Neuronal stem cell (in vitro differentiated cells): ENCODE data around the gene MMP8.

Experiments used
- DNase-seq: peaks from one replicate; pipeline ENCODE4 v3.0.0-alpha.2; 2013; ENCODE audit warnings: low spot score
- H2AFZ ChIP-seq: one replicate; pipeline ENCODE4 v1.6.1; 2013; ENCODE audit warnings: mild to moderate bottlenecking, low read length, inconsistent platforms
- H2AK5ac ChIP-seq: 2 replicates; pipeline ENCODE4 v1.6.1; 2013; ENCODE audit warnings: low read depth, mild to moderate bottlenecking, inconsistent platforms, low read length, moderate library complexity, mixed read lengths
- H2BK120ac ChIP-seq: 2 replicates; pipeline ENCODE4 v1.6.1; 2013; ENCODE audit warnings: low read depth, mild to moderate bottlenecking, inconsistent platforms, low read length, moderate library complexity, mixed read lengths
- H2BK12ac ChIP-seq: one replicate; pipeline ENCODE4 v1.6.1; 2013; ENCODE audit warnings: low read length, inconsistent platforms
- H2BK15ac ChIP-seq: 2 replicates; pipeline ENCODE4 v1.6.1; 2013; ENCODE audit warnings: mild to moderate bottlenecking, low read length, inconsistent platforms, mixed read lengths
- H2BK5ac ChIP-seq: one replicate; pipeline ENCODE4 v1.6.1; 2013; ENCODE audit warnings: inconsistent platforms, mild to moderate bottlenecking, low read length, moderate library complexity
- H3K14ac ChIP-seq: one replicate; pipeline ENCODE4 v1.6.1; 2013; ENCODE audit warnings: low read length, inconsistent platforms
- H3K18ac ChIP-seq: 2 replicates; pipeline ENCODE4 v1.6.1; 2013; ENCODE audit warnings: low read length, inconsistent platforms
- H3K23ac ChIP-seq: 2 replicates; pipeline ENCODE4 v1.6.1; 2013; ENCODE audit warnings: low read depth, mild to moderate bottlenecking, mixed read lengths, low read length, inconsistent platforms; ENCODE audit not compliant: poor library complexity
- H3K27ac ChIP-seq: replicated peaks from 3 replicates; pipeline ENCODE4 v1.5.1; 2013; ENCODE audit warnings: low read length, inconsistent platforms
- H3K27me3 ChIP-seq, 3 experiments: 2 replicates each; pipeline ENCODE4 v1.6.1; 2013; ENCODE audit warnings: low read length in 3 of 3, mild to moderate bottlenecking in 2 of 3, inconsistent platforms in 1 of 3, low read depth in 1 of 3, mixed read lengths in 1 of 3, moderate library complexity in 1 of 3; ENCODE audit not compliant: control insufficient read depth in 3 of 3, insufficient read depth in 3 of 3
- H3K36me3 ChIP-seq, 2 donors: replicated peaks in 1 of 2; 2 replicates each; pipeline ENCODE4 v1.6.1; 2013; ENCODE audit warnings: low read length in 2 of 2; ENCODE audit not compliant: control insufficient read depth in 2 of 2, insufficient read depth in 2 of 2
- H3K4ac ChIP-seq: 2 replicates; pipeline ENCODE4 v1.6.1; 2013; ENCODE audit warnings: inconsistent platforms, mild to moderate bottlenecking, low read length, moderate library complexity
- H3K4me1 ChIP-seq, 2 donors: 1 replicate in 1 of 2; 2 replicates in 1 of 2; pipeline ENCODE4 v1.6.1; 2013; ENCODE audit warnings: low read length in 2 of 2, low read depth in 1 of 2; ENCODE audit not compliant: control insufficient read depth in 2 of 2, insufficient read depth in 1 of 2
- H3K4me2 ChIP-seq: one replicate; pipeline ENCODE4 v1.6.1; 2013; ENCODE audit warnings: mild to moderate bottlenecking, low read length, inconsistent platforms; ENCODE audit not compliant: insufficient read depth, poor library complexity, severe bottlenecking
- H3K4me3 ChIP-seq, 2 donors: 2 replicates each; pipeline ENCODE4 v1.5.1; 2013; ENCODE audit warnings: low read length in 2 of 2, mild to moderate bottlenecking in 2 of 2, inconsistent platforms in 1 of 2, moderate library complexity in 1 of 2
- H3K79me1 ChIP-seq: one replicate; pipeline ENCODE4 v1.6.1; 2013; ENCODE audit warnings: low read depth, mild to moderate bottlenecking, inconsistent platforms, low read length, moderate library complexity
- H3K9ac ChIP-seq: one replicate; pipeline ENCODE4 v1.6.1; 2013; ENCODE audit warnings: mild to moderate bottlenecking, low read depth, low read length, inconsistent platforms; ENCODE audit not compliant: poor library complexity
- H3K9me3 ChIP-seq, 2 donors: replicated peaks in 1 of 2; 2 replicates each; pipeline versions ENCODE3 to v1.6.1; 2013; ENCODE audit warnings: low read length in 2 of 2, mild to moderate bottlenecking in 2 of 2, inconsistent platforms in 1 of 2, low read depth in 1 of 2, mixed read lengths in 1 of 2, moderate library complexity in 1 of 2; ENCODE audit not compliant: control insufficient read depth in 2 of 2, insufficient read depth in 1 of 2
- H4K8ac ChIP-seq: one replicate; pipeline ENCODE4 v1.6.1; 2013; ENCODE audit warnings: low read depth, mild to moderate bottlenecking, inconsistent platforms, low read length, moderate library complexity
- H4K91ac ChIP-seq: one replicate; pipeline ENCODE4 v1.6.1; 2013; ENCODE audit warnings: low read length, low read depth, mild to moderate bottlenecking, inconsistent platforms; ENCODE audit not compliant: poor library complexity
- WGBS, 2 donors: extraction: QIAGEN DNeasy Blood & Tissue Kit; methylation state at CpG; one replicate each; pipeline ENCODE4 v1.1.7; 2013; ENCODE audit warnings: missing lambda C conversion rate in 2 of 2, mixed read lengths in 1 of 2; ENCODE audit not compliant: insufficient read length in 2 of 2, insufficient replicate concordance in 1 of 2; ENCODE audit errors: extremely low coverage in 2 of 2; 5-methylcytosine and 5-hydroxymethylcytosine counted together

Gene MMP8

GRCh38 chr11:102709201-102709945, 15.4 kb downstream of the MMP8 start:
- WGBS, 2 donors, result no CpG with 5 or more reads among the region's 2 CpGs
- H3K27me3 ChIP-seq, result no peaks in the 10 kb centered on the region
- H3K27ac ChIP-seq, result no peak overlapping the region
- no peak overlapping the region for H4K8ac ChIP-seq
- DNase-seq, result no peak
- no peaks in the 10 kb centered on the region for H3K4me1 ChIP-seq
- H2AFZ ChIP-seq, result no peak overlapping the region
- H3K4ac ChIP-seq, result no peak overlapping the region
- H3K4me2 ChIP-seq, result no peak overlapping the region
- no peak overlapping the region for H2AK5ac ChIP-seq
- H3K9ac ChIP-seq, result no peak overlapping the region
- no peaks in the 10 kb centered on the region for H3K36me3 ChIP-seq
- no peak overlapping the region for H4K91ac ChIP-seq
- H3K79me1 ChIP-seq, result no peaks in the 10 kb centered on the region
- H2BK120ac ChIP-seq, result no peak overlapping the region
- no peak overlapping the region for H2BK15ac ChIP-seq
- H2BK5ac ChIP-seq, result no peak overlapping the region
- no peak overlapping the region for H3K23ac ChIP-seq
- H3K14ac ChIP-seq, result no peak overlapping the region
- H3K18ac ChIP-seq, result no peak overlapping the region
- H3K4me3 ChIP-seq, result no peak overlapping the region
- no peak overlapping the region for H2BK12ac ChIP-seq
- H3K9me3 ChIP-seq, result no peaks in the 10 kb centered on the region

- no peaks in the 10 kb centered on the region for H3K9me3 ChIP-seq
- H3K36me3 ChIP-seq, result no peaks in the 10 kb centered on the region
- H4K8ac ChIP-seq, result no peak overlapping the region
- H3K14ac ChIP-seq, result no peak overlapping the region
- no CpG with 5 or more reads among the region's 4 CpGs for WGBS, 2 donors
- DNase-seq, result no peak
- H2AFZ ChIP-seq, result no peak overlapping the region
- H3K18ac ChIP-seq, result no peak overlapping the region
- H2BK120ac ChIP-seq, result no peak overlapping the region
- no peak overlapping the region for H3K9ac ChIP-seq
- H3K4me1 ChIP-seq, result no peaks in the 10 kb centered on the region
- H2AK5ac ChIP-seq, result no peak overlapping the region
- H2BK15ac ChIP-seq, result no peak overlapping the region
- no peak overlapping the region for H3K4ac ChIP-seq
- no peaks in the 10 kb centered on the region for H3K79me1 ChIP-seq
- no peak overlapping the region for H2BK12ac ChIP-seq
- H3K4me3 ChIP-seq, result no peak overlapping the region
- H3K4me2 ChIP-seq, result no peak overlapping the region
- no peak overlapping the region for H3K23ac ChIP-seq
- no peaks in the 10 kb centered on the region for H3K27me3 ChIP-seq
- H2BK5ac ChIP-seq, result no peak overlapping the region
- H3K27ac ChIP-seq, result no peak overlapping the region
- no peak overlapping the region for H4K91ac ChIP-seq
These were observed 16.1 kb downstream of the MMP8 start for GRCh38 chr11:102708654-102709053.

GRCh38 chr11:102705626-102706025, 19.1 kb downstream of the MMP8 start, which contains the start of gene MMP27:
Gene MMP27 (minus strand): TSS chr11:102705769. CDS start chr11:102705714, 55 bp downstream.
- Histone ChIP-seq H3K4ac (no peak within 1 kb of the TSS), H2BK120ac (no peak within 1 kb of the TSS), H3K4me3 (no peak within 1 kb of the TSS), H3K4me1 (no peaks in the 10 kb centered on the region), H2BK12ac (no peak within 1 kb of the TSS), H2AK5ac (no peak within 1 kb of the TSS), H3K18ac (no peak within 1 kb of the TSS), H3K9ac (no peak within 1 kb of the TSS), H2BK5ac (no peak within 1 kb of the TSS), H3K27ac (no peak within 1 kb of the TSS), H3K27me3 (no peaks in the 10 kb centered on the region), H3K36me3 (no peaks in the 10 kb centered on the region), H3K23ac (no peak within 1 kb of the TSS), H3K4me2 (no peak within 1 kb of the TSS), H4K91ac (no peak within 1 kb of the TSS), H3K79me1 (no peaks in the 10 kb centered on the region), H3K14ac (no peak within 1 kb of the TSS), H4K8ac (no peak within 1 kb of the TSS), H2BK15ac (no peak within 1 kb of the TSS), H2AFZ (no peak within 1 kb of the TSS), H3K9me3 (no peaks in the 10 kb centered on the region)
- no peak for DNase-seq
- WGBS, 2 donors, result no CpG with 5 or more reads among the region's 5 CpGs

- Histone ChIP-seq H3K27ac (no peak overlapping the region), H2AK5ac (no peak overlapping the region), H2BK15ac (no peak overlapping the region), H4K91ac (no peak overlapping the region), H2AFZ (no peak overlapping the region), H3K14ac (no peak overlapping the region), H3K9ac (no peak overlapping the region), H4K8ac (no peak overlapping the region), H3K4me3 (no peak overlapping the region), H3K23ac (no peak overlapping the region), H3K36me3 (no peaks in the 10 kb centered on the region), H3K18ac (no peak overlapping the region), H3K79me1 (no peaks in the 10 kb centered on the region), H3K9me3 (no peaks in the 10 kb centered on the region), H3K4ac (no peak overlapping the region), H3K27me3 (no peaks in the 10 kb centered on the region), H2BK120ac (no peak overlapping the region), H3K4me2 (no peak overlapping the region), H3K4me1 (no peaks in the 10 kb centered on the region), H2BK12ac (no peak overlapping the region), H2BK5ac (no peak overlapping the region)
- no peak for DNase-seq
- no CpG with 5 or more reads among the region's 3 CpGs for WGBS, 2 donors
These were observed 19.9 kb downstream of the MMP8 start for GRCh38 chr11:102704841-102705240.
